GM18858 (cell line): Measurements from ENCODE around the gene BPIFB3.
"Not testable (repeated sequence)": the region's sequence is repeated elsewhere in the genome, so short reads cannot be mapped to it uniquely, and the experiment has no call there.

Experiments
- ATAC-seq: cut with Tn5 transposase; IDR thresholded peaks from one replicate; pipeline ENCODE4 v1.9.1; 2021; ENCODE audit not compliant: unreplicated experiment

The BPIFB3 gene

GRCh38 chr20:33027769-33028751, 25.6 kb upstream of the BPIFB3 start:
- ATAC-seq: no peak

DNA sequence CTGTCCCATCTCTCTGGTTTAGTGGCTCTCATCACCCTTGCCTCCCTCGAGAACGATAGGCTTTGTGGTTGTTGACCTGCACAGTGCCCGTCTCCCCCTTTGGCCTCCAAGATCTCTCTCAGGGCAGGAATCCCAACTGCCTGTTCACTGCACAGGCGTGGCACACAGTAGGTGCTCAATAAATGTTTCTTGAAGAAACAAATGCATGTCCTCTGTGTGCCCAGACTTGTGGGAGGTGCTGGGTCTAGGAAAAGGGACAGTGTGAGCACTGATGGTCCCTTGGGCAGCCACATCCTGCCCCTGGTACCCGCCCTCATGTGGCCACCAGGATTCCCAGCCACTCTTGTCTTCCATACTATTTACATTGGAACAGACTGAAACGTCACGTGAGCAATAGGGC, 24.8 kb upstream of the BPIFB3 start:
- ATAC-seq: no peak

DNA sequence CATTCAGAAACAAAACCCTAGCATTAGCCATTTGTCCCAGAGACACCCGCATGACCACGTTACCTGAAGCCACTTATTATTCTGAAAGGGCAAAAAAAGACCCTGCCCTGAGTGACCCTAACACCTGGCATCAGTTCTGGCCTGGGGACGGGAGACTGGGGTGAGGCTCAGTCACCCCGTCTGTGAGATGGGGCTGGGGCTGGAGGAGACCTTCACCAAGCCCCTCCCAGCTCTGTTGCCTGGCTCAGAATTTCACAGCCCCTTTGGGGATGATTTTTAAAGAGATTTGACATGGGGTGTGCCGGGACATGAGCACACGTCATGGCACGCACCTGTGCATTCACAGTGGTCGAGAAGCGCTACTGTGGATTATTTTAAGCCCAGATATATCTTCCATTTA, 23.6 kb upstream of the BPIFB3 start:
- ATAC-seq: no peak

- ATAC-seq: no peak
Observed at GRCh38 chr20:33030569-33030968, 23.1 kb upstream of the BPIFB3 start.

DNA sequence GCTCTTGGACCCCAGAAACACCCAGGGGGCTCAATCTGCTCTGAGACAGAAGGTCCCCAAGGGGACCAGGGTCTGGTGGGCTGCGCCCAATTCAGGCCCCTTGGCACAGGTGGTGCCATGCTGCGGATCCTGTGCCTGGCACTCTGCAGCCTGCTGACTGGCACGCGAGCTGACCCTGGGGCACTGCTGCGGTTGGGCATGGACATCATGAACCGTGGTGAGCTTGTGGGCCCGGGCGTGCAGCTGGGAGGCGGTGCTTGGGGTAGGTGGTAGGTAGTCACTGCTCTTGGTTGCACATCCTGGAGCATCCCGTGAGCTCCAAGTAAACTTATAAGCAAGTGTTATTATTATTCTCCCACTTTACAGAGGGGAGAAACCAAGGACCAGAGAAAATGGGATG, 22.2 kb upstream of the BPIFB3 start, which contains the start of gene BPIFB6:
Gene BPIFB6, plus strand, starts transcription at position 118 of the 400 bp plus-strand sequence. Its CDS starts 0 bp downstream, at position 118.
- ATAC-seq: no peak

DNA sequence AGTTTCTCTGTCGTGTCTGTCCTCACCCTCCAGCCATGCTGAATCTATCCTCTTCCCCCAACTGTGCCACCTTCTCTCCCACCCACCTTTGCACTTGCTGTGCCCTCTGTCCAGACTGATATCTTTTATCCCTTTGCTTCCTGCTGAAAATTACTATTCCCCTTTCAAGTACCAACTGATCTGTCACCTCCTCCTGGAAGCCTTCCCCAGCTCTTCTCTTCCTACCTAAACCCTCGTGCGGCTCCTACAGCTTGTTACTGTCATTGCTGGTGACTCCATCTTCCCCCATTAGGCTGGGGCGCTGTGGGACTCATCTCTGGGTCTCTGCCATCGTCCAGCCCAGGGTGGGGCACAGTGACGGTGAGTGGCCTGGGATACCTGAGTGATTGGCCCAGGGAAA, 21.1 kb upstream of the BPIFB3 start:
- no peak for ATAC-seq

DNA sequence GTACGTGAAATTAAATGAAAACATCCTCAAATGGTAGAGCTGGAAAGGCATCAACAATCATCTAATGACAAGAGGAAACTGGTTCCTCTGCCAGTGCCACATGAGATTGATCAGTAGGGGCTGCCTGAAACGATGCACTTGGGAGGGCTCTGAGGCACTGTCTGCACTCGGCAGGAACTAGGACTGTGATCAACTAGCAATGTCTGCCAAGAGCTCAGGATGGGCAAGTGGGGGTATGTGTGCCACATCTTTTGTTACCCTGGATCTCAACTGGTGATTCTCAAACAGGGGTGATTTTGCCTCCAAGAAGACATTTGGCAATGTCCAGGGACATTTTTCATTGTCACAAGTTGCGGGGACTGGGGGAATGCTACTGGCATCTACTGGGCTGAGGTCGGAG, 20.3 kb upstream of the BPIFB3 start:
- ATAC-seq: no peak

DNA sequence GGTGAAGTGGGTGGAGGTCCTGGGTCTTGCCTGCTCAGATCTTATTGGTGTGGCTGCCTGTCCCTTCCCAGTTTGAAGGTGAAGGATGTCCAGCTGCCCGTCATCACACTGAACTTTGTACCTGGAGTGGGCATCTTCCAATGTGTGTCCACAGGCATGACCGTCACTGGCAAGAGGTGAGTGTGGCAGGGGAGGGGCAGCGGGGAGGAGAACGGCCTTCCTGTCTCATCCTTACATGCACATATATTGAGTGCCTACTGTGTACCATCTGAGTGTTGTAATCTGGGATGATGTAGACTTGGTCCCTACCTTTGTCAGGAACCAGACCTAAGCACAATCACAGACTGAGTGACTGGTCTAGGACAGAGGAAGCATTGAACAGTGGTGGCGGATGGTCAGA, 19.6 kb upstream of the BPIFB3 start:
- ATAC-seq: no peak

GRCh38 chr20:33034901-33035492, 18.7 kb upstream of the BPIFB3 start:
- ATAC-seq: no peak

DNA sequence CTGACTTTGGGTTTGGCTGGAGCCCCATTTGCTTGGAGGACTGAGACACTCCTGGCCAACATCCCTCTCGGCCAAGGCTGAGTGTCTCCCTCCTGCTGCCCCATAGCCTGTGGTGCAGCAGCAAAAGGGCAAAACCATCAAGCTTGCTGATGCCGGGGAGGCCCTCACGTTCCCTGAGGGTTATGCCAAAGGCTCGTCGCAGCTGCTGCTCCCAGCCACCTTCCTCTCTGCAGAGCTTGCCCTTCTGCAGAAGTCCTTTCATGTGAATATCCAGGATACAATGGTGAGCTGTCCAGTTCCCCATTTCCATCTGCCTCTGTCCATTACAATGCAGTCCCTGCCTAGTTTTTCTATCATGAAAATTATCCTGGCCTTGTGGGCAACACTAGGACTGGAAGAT, 16.2 kb upstream of the BPIFB3 start:
- ATAC-seq: no peak

GRCh38 chr20:33038243-33038642, 15.5 kb upstream of the BPIFB3 start:
- ATAC-seq: no peak

GRCh38 chr20:33042430-33042829, 11.3 kb upstream of the BPIFB3 start:
- ATAC-seq: no peak

DNA sequence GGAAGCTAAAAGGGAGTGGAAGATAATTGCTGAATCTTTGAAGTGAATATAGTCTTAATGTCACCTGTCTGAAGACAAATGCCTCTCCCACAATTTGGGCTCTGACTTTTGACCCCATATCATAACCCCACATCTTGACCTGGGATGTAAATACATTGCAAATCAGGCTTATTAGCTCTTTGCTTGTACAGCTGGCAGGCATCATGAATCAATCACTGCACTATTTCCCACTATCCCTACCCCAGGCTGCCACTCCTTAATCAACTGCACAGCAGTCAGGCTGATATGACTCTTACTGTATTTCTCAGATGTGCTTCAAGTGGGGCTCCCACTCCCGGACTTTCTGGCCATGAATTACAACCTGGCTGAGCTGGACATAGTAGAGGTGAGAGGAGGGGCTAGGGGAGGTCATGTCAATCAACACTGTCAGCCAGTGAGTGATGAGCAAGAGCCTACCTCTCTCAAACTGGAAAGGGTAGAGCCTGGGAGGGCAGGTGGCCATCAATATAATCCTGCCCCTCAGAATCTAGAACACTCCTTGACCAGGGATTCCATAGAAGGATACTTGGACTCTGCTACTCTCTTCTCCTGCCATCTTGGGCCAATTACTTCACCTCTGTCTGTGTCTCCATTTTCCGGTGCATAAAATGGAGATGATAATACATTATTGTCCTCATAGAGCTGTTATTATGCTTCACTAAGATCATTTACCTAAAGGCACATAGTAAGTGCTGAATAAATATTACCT, 10.5 kb upstream of the BPIFB3 start:
- no peak for ATAC-seq

DNA sequence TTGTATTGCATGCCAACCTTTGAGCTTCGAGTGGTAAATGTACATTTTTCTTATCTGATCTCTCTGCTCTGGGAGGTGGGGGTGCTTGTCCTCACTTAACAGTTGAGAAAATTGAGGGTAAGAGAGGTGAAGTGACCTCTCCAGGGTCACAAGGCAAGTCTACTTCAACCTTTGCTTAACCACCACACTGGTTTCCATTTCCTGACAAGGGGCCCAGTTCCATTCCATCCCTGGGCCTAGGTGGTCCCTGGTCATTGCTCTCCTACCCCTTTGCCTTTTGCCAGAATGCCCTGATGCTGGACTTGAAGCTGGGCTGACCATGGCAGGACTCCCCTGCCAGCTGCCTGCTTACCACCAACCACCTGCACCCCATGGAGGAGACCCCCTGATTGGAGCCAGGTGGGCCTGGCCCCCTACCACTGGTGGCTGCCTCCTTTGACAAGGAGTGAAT, 9.9 kb upstream of the BPIFB3 start:
- no peak for ATAC-seq

DNA sequence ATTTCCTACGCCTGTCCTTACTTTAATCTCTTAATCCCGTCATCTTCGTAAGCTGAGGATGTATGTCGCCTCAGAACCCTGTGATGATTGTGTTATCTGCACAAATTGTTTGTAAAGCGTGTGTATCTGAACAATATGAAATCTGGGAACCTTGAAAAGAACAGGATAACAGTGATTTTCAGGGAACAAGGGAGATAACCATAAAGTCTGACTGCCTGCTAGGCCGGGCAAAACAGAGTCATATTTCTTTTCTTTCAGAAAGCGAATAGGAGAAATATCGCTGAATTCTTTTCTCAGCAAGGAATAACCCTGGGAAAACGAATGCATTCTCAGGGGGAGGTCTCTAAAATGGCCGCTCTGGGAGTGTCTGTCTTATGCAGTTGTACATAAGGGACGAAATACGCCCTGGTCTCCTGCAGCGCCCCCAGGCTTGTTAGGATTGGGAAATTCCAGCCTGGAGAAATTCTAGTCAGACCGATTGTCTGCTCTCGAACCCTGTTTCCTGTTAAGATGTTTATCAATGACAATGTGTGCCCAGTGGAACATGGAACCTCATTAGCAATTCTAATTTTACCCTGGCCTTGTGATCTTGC, 8.5 kb upstream of the BPIFB3 start:
- ATAC-seq: not testable (repeated sequence)

- no peak for ATAC-seq
Observed at GRCh38 chr20:33046412-33046811, 7.3 kb upstream of the BPIFB3 start.

DNA sequence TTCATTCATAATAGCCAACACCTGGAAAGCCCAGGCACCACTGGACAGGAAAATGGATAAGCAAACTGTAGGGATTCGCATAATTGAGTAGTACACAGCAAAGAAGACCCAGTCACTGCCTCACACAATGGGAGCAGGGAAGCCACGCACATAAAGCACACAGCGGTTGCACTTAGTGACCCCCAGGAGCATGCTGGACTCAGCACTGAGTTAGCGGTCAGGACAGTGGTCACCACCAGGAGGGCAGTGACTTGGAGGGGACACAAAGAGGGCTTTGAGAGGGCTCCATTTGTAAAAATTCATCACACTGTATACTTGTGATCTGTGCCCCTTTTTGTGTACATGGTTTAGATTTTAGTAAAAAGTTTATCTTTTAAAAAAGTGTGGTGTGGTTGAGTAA, 2.4 kb upstream of the BPIFB3 start:
- ATAC-seq: no peak

DNA sequence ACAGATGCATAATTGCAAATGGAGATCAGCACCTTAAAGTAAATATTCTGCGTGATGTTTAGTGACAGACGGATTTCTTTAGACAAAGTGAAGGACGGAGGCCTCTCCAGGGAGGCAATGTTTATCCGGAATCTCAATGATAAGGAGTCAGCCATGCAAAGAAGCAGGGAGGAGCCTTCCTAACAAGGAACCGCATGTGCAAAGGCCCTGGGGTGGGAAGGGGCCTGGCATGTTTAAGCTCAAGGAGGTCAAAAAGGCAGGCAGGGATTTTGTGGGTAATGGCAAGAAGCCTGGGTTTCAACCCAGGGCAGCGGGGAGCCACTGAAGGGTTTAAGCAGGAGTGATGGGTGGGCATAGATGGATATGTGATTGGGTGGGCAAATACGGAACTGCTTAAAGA, 678 bp downstream of the BPIFB3 start:
- ATAC-seq: no peak

GRCh38 chr20:33054791-33055190, 1.1 kb downstream of the BPIFB3 start:
- no peak for ATAC-seq

GRCh38 chr20:33059136-33059535, 5.4 kb downstream of the BPIFB3 start:
- no peak for ATAC-seq

DNA sequence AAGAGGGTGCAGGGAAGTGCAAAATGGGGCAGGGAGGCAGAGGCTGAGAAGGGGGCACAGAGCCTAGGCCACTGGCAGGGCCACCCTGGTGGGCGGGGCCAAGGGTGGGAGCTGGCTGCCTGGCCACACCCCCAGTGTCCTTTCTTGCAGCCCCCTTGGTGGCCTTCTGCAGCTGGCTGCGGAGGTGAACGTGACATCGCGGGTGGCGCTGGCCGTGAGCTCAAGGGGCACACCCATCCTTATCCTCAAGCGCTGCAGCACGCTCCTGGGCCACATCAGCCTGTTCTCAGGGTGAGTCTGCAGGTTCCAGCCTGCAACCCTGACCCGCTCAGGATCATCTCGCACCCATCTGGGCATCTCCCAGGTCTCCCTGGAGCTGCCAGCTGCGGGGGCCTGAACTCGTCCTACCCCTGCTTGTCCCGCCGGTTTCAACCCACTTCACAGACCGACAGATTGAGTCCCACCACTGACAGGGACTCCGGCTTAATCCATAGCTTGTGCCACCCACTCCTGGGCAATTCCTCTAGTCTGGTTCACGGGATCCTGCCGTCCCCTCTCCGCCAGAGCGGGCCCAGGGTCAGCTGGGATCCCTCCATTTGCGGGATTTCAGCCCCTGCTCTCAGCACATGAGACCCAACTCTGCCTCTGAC, 6.2 kb downstream of the BPIFB3 start:
- ATAC-seq: no peak
